HEK293 (cell line): ENCODE results near the gene ACTR3.

Source experiments
- KLF9 ChIP-seq: fragments of 450-650 bp; formaldehyde crosslinking; IDR thresholded peaks from 2 replicates; pipeline ENCODE4 v1.5.1; 2016; ENCODE audit warnings: missing biosample characterization, missing genetic modification characterization, low read depth
- REPIN1 ChIP-seq: fragments of 450-650 bp; formaldehyde crosslinking; IDR thresholded peaks from 2 replicates; pipeline ENCODE4 v1.5.1; 2017; ENCODE audit warnings: missing biosample characterization, missing genetic modification characterization, low read depth
- SALL2 ChIP-seq: fragments of 450-650 bp; formaldehyde crosslinking; IDR thresholded peaks from 2 replicates; pipeline ENCODE4 v1.5.0; 2017; ENCODE audit warnings: missing biosample characterization, mild to moderate bottlenecking, missing genetic modification characterization, borderline replicate concordance
- YY1 ChIP-seq: fragments of 450-650 bp; formaldehyde crosslinking; IDR thresholded peaks from 2 replicates; pipeline ENCODE4 v1.5.1; 2018; ENCODE audit warnings: missing biosample characterization, missing genetic modification characterization
- ZBTB17 ChIP-seq: fragments of 450-650 bp; formaldehyde crosslinking; IDR thresholded peaks from 2 replicates; pipeline ENCODE4 v1.5.1; 2016; ENCODE audit warnings: missing biosample characterization, missing genetic modification characterization
- ZNF112 ChIP-seq: fragments of 450-650 bp; formaldehyde crosslinking; IDR thresholded peaks from 2 replicates; pipeline ENCODE4 v1.5.0; 2017; ENCODE audit warnings: missing biosample characterization, missing genetic modification characterization
- ZNF146 ChIP-seq: fragments of 450-650 bp; formaldehyde crosslinking; IDR thresholded peaks from 2 replicates; pipeline ENCODE4 v1.5.1; 2016; ENCODE audit warnings: missing biosample characterization, missing genetic modification characterization
- ZNF747 ChIP-seq: fragments of 450-650 bp; formaldehyde crosslinking; IDR thresholded peaks from 2 replicates; pipeline ENCODE4 v1.5.1; 2016; ENCODE audit warnings: missing biosample characterization, missing genetic modification characterization
- TF ChIP-seq, protein P1 (sequence below): fragments of 450-650 bp; formaldehyde crosslinking; IDR thresholded peaks from 2 replicates; pipeline ENCODE4 v1.5.1; 2016; ENCODE audit warnings: missing biosample characterization, missing genetic modification characterization
- TF ChIP-seq, protein P2 (sequence below): sonication (generic); formaldehyde crosslinking; IDR thresholded peaks from 2 replicates; pipeline ENCODE4 v1.8.1; 2022; ENCODE audit warnings: mild to moderate bottlenecking, moderate library complexity, missing genetic modification reagents
- TF ChIP-seq, protein P3 (sequence below): fragments of 450-650 bp; formaldehyde crosslinking; IDR thresholded peaks from 2 replicates; pipeline ENCODE4 v1.5.1; 2016; ENCODE audit warnings: missing biosample characterization, missing genetic modification characterization
- TF ChIP-seq, protein P4 (sequence below): fragments of 450-650 bp; formaldehyde crosslinking; IDR thresholded peaks from 2 replicates; pipeline ENCODE4 v1.5.1; 2016; ENCODE audit warnings: missing biosample characterization, missing genetic modification characterization

DNA sequence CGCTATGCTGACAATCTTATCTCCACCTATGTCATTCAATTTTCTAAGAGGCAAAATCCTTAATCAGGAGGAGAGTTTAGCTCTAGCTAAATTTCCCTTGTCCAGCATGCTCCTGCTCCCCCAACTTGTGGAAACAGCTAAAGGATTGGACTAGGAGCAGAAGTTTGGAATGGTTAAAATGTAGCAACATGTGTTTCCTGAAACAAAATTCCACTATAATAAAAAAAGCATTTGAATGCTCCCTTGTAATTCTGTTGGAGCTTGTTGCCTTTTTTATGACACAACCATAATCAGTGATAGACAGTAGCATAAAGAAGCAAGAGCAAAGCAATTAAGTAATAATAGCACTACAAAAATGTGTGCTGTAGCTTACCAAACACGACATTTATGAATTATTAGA, 6.9 kb downstream of the ACTR3 start:
- TF ChIP-seq, protein P1, sequence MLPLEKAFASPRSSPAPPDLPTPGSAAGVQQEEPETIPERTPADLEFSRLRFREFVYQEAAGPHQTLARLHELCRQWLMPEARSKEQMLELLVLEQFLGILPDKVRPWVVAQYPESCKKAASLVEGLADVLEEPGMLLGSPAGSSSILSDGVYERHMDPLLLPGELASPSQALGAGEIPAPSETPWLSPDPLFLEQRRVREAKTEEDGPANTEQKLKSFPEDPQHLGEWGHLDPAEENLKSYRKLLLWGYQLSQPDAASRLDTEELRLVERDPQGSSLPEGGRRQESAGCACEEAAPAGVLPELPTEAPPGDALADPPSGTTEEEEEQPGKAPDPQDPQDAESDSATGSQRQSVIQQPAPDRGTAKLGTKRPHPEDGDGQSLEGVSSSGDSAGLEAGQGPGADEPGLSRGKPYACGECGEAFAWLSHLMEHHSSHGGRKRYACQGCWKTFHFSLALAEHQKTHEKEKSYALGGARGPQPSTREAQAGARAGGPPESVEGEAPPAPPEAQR (tag by site-specific recombination): no peak
- TF ChIP-seq ZNF112 (tag by site-specific recombination): no peak
- TF ChIP-seq KLF9 (tag by site-specific recombination): no peak
- TF ChIP-seq, protein P2, sequence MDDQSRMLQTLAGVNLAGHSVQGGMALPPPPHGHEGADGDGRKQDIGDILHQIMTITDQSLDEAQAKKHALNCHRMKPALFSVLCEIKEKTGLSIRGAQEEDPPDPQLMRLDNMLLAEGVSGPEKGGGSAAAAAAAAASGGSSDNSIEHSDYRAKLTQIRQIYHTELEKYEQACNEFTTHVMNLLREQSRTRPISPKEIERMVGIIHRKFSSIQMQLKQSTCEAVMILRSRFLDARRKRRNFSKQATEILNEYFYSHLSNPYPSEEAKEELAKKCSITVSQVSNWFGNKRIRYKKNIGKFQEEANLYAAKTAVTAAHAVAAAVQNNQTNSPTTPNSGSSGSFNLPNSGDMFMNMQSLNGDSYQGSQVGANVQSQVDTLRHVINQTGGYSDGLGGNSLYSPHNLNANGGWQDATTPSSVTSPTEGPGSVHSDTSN (CRISPR knock-in tag): no peak
- TF ChIP-seq ZBTB17: no peak
- TF ChIP-seq YY1 (tag by site-specific recombination): no peak
- TF ChIP-seq ZNF747 (tag by site-specific recombination): no peak
- TF ChIP-seq SALL2 (tag by site-specific recombination): no peak
- TF ChIP-seq, protein P3, sequence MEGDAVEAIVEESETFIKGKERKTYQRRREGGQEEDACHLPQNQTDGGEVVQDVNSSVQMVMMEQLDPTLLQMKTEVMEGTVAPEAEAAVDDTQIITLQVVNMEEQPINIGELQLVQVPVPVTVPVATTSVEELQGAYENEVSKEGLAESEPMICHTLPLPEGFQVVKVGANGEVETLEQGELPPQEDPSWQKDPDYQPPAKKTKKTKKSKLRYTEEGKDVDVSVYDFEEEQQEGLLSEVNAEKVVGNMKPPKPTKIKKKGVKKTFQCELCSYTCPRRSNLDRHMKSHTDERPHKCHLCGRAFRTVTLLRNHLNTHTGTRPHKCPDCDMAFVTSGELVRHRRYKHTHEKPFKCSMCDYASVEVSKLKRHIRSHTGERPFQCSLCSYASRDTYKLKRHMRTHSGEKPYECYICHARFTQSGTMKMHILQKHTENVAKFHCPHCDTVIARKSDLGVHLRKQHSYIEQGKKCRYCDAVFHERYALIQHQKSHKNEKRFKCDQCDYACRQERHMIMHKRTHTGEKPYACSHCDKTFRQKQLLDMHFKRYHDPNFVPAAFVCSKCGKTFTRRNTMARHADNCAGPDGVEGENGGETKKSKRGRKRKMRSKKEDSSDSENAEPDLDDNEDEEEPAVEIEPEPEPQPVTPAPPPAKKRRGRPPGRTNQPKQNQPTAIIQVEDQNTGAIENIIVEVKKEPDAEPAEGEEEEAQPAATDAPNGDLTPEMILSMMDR: no peak
- TF ChIP-seq, protein P4, sequence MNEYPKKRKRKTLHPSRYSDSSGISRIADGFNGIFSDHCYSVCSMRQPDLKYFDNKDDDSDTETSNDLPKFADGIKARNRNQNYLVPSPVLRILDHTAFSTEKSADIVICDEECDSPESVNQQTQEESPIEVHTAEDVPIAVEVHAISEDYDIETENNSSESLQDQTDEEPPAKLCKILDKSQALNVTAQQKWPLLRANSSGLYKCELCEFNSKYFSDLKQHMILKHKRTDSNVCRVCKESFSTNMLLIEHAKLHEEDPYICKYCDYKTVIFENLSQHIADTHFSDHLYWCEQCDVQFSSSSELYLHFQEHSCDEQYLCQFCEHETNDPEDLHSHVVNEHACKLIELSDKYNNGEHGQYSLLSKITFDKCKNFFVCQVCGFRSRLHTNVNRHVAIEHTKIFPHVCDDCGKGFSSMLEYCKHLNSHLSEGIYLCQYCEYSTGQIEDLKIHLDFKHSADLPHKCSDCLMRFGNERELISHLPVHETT (tag by site-specific recombination): no peak
- TF ChIP-seq ZNF146: no peak
- TF ChIP-seq REPIN1 (tag by site-specific recombination): no peak
